Left cardiac atrium (tissue), 4 donors: ENCODE measurements around the gene GRIK1. TPM values are rescaled to one million over a fixed set of nuclear protein-coding genes. Genes with fewer than 3 reads are reported as not detected.
"Not testable (repeated sequence)": the region's sequence is repeated elsewhere in the genome, so short reads cannot be mapped to it uniquely, and the experiment has no call there.

Experiments
- ATAC-seq, 2 donors: fragments of 200-7000 bp; cut with Tn5 transposase; one replicate each; pipeline ENCODE4 v1.9.1; 2020; ENCODE audit warnings: mild to moderate bottlenecking in 2 of 2, moderate library complexity in 2 of 2
- DNase-seq: peaks from one replicate; pipeline ENCODE4 v3.0.0-alpha.2; 2020
- intact Hi-C, 2 donors: fragments of 100-400 bp; cut with DNase I; formaldehyde crosslinking; loops; one replicate each; pipeline versions ENCODE4 v1.14.1 to v1.15.1; 2022 to 2023
- total RNA-seq, 2 donors: library from RNA; stranded (reverse); fragmentation: NEBNext Ultra II Directional; extraction: Animal tissue kit (Norgen Biotek cat#: 25700); gene quantifications; one replicate each; pipeline ENCODE4 v1.2.1, GENCODE V29; 2021
- donor health status: DM: no; HTN: yes; CAD: no.
- donor health status: DM: no; HTN: yes; CAD: no; lungs with severe emphysema.
- donor health status: DM: yes; HTN: yes; CAD: no.
- donor health status: Dilated cardiomyopathy.

The GRIK1 gene
- total RNA-seq, 2 donors from 2014 or later, result not detected

DNA sequence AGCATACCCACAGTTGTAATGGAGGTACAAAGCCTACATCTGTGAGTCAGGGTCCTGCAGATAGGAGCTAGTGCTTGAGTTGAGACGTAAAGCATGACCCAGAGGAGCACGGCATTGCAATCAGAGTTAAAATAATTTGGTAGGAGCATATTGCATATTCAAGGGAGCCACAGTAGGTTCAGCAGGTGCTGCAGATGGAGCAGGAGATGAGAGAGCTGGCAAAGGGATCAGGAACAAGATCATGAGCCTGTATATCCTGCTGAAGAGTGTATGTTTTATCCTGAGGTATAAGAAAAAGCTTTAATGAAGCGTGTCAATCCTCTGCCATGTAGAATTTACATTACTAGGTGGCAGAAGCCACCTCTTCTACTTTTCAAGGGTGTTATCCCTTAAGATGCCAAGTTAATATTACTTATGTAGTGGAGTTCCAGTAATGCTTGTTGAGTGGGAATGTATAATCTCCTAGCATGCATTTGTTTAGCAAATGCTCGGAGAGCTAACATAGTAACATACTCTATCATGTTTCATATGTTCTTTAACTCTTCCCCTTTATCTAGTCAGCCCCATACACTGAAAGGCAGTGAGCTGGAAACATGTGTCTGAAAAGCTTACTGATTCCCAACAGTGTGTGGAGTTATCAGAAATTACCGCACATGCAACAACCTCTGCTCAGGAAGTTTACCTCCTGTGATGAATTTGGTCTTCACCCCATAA lies 300.3 kb downstream of the GRIK1 start:
- intact Hi-C loops, result no loop called here
- DNase-seq, result no peak
- ATAC-seq, result no peak

DNA sequence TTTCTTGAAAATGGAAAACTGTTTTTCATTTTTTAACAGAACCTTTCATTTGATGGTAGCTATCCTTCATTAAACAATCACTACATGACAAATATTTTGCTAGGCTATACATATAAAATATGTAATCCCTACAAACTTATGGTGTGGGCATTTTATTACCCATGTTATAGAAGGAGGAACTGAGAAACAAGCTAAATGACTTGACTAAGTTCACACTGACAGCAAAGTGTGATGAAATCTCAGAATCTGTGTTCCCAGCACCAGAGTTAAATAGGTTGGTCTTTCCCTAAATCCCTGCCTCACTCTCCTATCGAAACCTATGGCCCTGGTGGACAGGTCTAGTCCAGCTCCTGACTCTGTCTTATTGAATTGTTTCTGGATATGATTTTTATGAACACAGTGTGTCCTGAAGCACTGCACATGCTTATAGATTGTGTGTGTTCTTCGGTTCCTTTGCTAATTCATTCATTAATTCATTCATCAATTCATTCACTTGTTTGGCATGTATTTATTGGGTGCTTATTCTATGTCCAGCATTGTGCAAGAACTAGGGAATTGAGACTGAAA lies 301.0 kb downstream of the GRIK1 start:
- intact Hi-C loops, result no loop called here

DNA sequence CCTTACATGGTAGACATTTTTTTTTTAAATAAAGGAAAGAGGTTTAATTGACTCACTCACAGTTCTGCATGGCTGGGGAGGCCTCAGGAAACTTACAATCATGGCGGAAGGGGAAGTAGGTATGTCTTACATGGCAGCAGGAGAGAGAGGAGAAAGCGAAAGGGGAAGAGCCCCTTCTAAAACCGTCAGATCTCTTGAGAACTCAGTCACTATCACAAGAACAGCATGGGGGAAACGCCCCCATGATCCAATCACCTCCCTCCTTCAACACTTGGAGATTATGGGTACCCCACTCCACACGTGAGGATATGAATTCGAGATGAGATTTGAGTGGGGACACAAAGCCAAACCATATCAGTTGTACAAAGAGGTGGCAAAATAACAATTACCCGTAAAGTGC lies 301.7 kb downstream of the GRIK1 start:
- no peak for DNase-seq
- intact Hi-C loops, result no loop called here
- ATAC-seq, result no peak

More for the DNA sequence above, 301.0 kb downstream of the GRIK1 start:
- DNase-seq (no peak), ATAC-seq (no peak)

DNA sequence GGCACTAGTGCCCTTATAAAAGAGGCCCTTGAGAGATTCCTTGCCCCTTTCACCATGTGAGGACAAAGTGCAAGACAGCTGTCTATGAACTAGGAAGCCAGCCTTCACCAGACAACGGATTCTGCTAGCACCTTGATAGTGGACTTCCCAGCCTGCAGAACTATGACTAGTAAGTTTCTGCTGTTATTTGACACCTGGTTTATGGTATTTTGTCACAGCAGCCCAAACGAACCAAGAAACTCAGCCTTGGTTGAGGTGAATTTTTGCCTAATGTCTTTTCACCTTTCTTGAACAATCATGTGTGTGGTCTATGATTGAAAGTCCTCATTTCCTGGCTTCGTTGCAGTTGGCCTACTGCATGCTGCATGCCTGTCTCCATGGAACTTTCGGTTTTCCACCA lies 302.2 kb downstream of the GRIK1 start:
- intact Hi-C loops, result no loop called here
- DNase-seq, result no peak
- ATAC-seq, result no peak

DNA sequence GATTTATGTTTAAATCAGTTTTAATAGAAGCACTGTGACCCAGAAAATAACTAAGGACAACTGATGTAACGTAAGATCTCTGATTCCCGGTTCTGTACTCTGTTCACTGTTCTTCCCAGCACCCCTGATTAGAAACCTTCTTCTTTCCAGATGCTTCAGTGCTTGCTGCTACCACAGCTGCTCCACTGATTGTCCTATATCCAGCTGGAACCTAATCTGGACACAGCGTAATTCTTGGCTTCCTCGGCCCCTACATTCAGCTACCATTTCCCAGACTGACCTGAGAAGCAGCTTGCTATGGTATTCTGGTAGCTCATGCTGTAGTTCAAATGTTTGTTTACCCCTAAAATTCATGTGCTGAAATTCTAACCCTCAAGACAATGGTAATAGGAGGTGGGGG lies 302.7 kb downstream of the GRIK1 start:
- ATAC-seq, result peak in 1 of 2 donors; percentile 50
- DNase-seq, result no peak
- intact Hi-C loops, result no loop called here

DNA sequence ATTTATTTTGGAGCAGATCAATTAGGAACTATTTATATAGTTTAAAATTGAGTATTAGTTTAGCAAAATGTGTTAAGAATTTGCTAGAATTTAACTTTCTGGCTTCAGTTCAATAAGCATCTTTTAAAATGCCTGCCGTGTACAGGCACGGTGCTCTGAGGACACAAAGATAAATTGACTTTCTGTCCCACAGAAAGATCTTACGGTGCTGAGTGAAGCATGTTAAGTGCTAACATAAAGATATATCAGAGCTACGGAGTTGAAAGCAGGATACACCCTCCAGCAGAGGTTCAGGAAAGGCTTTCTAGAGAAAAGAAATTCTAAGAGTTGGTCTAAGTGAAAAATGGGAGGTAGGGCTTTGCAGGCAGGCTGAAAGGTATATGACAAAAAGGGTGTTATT lies 305.4 kb downstream of the GRIK1 start:
- DNase-seq, result no peak
- intact Hi-C loops, result no loop called here
- no peak for ATAC-seq

DNA sequence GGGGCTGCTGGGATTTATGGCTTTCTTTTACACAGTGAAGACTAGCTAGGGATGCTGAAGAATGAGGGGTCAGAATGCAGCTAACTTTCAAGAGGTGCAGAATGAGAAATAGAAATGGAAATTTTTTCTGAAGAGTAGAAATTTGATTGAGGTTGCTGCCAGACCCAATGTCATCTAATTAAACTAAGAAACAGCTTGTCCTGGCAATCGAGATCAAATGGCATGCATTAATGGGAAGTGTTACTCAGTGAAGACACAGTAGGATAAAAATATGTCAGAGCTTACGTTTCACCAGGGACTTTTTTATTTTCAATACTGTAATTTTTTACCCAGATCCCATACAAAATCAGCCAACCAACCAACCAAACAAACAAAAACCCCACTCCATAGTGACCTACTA lies 306.0 kb downstream of the GRIK1 start:
- no peak for DNase-seq
- no peak for ATAC-seq
- intact Hi-C loops, result no loop called here

DNA sequence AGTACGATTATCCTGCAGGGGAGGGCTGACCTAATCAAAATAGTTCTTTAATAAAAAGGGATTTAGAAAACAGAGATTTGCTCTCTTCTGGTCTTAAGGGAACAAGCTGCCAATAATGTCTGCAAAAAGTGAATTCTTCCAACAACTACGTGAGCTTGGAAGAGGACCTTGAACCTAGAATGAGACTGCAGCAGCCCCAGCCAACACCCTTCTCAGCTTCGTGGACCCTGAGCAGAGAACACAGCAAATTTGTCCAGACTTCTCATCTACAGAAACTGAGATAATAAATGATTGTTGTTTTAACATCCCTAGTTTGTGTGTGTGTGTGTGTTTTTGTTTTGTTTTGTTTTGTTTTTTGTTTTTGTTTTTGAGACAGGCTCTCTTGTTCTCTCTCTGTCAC lies 309.4 kb downstream of the GRIK1 start:
- DNase-seq, result no peak
- no peak for ATAC-seq
- intact Hi-C loops, result no loop called here

DNA sequence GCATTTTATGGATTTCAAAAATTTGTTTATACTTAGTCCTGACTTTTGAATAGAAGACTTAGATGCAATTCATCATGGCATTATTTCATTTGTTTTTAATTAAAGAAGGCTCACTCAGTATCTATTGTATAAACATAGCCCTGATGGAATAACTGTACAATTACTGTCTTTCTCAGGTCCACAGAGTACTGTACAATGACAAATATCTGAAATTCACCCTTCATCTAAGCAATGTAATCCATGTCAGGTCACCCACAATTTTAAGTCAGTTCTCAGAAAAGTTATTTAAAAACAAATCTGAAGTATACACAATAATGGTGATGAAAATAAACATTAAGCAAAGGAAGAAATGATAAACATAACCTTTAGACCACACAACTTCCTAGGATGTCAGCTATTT lies 311.9 kb downstream of the GRIK1 start:
- no peak for DNase-seq
- intact Hi-C loops, result no loop called here
- ATAC-seq, result no peak

DNA sequence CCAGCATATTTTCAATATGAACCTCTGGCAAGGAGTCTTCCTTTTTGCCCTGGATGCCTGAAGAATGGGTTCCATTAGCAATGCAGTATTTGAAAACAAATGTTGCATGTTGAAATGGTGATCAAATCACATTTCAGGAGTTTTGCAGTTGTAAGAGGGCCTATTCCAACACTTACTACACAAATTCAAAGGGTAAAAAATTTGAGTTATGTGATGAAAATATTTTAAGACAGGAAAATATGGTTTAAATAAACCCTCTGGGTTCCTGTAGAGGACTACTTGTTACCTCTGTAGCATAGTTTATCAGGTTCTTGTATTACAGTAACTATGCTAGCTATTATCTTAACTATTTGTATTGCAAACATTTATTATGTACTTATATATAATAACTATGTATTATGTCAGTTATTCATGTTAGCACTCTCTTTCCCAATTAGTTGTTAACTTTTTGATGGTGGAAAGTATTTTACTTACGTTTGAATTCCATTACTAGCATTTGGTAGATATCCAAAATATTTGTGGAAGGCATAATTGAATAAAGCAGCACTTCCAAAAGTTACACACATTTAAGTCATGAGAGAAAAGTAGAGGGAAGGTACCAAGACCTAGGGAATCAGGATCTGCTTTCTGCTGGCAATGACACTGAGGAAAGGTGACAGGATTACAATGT lies 312.9 kb downstream of the GRIK1 start:
- intact Hi-C loops, result no loop called here
- ATAC-seq (no peak), DNase-seq (no peak)

DNA sequence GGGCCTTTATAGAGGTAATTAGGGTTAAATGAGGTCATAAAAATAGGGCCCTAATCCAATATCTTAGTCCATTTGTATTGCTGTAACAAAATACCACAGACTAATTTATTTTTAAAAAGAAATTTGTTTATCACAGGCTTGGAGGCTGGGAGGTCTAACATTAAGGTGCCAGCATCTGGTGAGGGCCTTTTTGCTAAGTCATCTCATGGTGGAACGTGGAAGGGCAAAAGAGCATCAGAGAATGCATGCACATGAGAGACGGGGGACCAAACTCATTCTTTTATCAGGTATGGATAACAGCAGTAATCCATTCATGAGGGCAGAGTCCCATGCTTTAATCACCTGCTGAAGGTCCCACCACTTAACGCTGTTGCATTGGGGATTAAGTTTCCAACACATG lies 313.8 kb downstream of the GRIK1 start:
- DNase-seq, result no peak
- intact Hi-C loops, result no loop called here

DNA sequence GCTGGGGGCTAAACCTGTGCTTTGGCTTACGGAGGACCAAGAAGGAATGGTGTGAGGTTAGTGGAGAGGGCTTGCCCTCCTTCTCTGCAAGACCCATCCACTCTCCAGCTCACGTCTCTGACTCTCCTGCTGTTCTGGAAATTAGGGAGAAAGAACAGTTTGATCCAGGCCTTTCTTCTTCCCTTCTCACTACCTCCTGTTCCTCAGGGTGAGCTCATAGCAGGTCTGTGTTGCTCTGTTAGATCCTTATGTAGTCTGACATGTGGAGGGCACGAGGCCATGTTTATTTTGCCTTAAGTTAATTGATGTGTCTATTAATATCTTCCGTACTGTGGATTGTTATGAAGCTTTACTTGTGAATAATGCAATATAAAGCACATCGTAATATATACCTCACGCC lies 315.0 kb downstream of the GRIK1 start:
- DNase-seq (no peak), ATAC-seq (no peak)
- intact Hi-C loops, result no loop called here

More for the DNA sequence above, 313.8 kb downstream of the GRIK1 start:
- no peak for ATAC-seq

DNA sequence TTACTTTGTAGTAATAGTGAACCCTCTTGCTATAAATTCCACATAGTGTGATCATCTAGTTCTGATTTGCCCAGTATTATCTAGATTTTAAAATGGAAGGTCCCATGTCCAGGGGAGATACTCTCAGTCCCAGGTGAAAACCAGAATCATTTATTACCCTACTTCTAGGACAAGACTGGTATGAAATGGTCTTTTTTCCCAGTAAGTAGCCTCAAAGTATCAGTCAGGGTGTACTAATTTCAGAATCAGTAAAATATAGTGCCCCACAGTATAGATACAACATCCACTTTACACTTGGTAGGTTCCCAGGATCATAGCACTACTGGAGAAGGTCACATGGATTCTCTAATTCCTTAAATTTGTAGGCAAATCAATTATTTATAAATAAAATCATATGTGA lies 318.3 kb downstream of the GRIK1 start:
- DNase-seq (no peak), ATAC-seq (no peak)
- intact Hi-C loops, result no loop called here

DNA sequence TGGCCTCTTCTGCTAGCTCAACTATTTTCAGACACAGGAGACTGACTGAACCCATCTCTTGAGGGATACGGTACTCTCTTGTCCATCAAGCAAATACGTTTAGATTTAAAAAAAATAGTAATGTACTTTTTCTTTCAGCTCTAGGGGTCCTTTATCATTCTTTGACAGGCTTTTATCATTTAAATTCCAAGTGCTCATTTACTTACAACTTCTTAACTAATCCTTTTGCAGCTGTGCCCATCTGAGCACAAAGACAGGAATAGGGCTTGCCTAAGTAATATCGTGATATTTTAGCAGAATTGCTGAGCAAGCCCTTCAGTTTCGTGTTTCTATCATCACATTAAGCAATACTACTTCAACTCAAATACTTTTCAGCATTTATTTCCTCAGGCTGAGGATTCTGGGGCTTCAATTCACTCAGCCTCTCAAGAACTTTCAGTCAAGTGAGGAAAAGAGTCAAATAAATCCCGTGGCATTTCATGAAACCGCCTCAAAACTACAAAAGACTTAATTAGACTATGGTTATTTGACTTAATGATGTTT lies 323.5 kb downstream of the GRIK1 start:
- intact Hi-C loops, result no loop called here
- ATAC-seq, result no peak
- no peak for DNase-seq

DNA sequence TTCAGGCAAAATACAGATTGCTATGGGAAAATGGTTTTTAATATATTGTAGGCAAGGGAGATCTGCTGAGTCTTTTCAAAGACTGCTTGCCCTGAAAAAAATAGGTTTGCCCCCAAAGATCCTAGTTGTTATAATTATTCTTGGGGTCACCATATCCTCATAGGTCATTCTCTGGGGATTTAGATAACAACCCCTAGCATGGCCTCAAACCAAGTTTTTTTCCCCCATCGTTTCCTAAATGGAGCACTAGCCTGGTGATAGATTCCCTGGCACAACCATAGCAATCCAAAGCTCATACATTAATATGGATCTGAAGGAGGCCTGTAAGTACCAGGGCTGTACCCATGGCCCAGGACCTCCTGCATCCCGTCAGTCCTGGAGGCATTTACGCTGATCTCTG lies 325.9 kb downstream of the GRIK1 start:
- DNase-seq, result no peak
- intact Hi-C loops, result no loop called here
- no peak for ATAC-seq

DNA sequence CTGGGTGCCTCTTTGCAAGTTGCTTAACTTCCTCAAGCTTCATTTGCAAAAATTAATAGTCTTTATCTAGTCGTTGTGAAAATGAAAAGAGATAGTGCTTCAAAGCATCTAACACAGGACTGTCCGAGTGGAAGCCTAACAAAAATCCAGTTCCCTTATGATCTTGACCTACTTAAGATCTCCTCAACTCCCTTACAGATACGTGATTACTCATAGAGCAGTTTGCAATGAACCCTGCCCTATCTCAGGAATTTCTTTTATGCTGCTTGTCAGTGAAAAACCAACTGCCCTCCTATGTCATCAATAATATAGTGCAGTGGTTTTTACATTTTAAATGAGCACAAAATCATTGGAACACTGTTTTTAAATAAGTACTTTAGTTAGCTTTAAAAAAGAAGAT lies 326.8 kb downstream of the GRIK1 start:
- ATAC-seq, result no peak
- no peak for DNase-seq
- intact Hi-C loops, result no loop called here

DNA sequence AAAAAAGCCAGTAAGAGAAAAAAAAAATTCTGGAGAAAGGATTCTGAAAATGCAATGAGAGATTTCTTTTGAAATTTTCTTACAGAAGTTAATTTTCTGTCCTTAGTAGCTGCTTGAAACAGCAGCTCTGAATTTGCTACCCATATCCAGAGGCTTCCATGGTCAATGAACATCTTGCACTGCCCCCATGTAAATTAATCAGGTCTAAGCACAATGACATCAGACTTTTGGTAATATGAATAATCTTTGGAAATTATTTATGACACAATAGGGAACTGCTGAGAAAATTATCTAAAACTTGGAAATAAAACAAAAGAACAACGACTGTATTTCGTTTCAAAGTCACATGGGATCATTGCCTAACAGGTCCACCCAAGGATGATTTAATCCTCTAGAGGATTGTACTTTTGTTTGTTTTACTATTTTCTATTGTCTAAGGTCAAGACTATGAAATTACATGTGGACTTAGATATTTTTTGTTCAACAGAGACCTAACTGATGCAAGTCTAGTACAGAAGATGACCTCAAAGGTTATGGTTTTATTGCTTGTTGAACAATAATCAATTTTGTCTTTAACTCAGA lies 328.9 kb downstream of the GRIK1 start:
- no peak for ATAC-seq
- intact Hi-C loops, result no loop called here
- no peak for DNase-seq

DNA sequence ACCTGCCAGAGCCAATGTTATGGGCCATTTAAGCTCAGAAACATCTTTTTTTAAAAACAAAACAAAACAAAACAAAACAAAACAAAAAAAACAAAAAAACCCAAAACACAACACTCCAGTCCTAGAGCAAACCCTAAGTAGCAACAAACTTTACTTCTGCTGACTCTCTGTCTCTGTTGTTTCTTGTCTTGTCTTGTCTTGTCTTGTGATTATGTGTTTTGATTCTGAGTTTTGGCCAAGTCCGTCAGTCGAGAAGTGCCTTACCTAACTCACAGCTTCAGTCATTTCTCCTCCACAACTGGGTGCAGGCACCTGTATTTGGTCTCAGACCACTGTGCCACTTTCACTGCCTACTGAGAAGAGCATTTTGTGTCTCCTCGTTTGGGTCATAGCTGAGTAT lies 333.2 kb downstream of the GRIK1 start:
- no peak for ATAC-seq
- intact Hi-C loops, result no loop called here
- DNase-seq, result no peak

DNA sequence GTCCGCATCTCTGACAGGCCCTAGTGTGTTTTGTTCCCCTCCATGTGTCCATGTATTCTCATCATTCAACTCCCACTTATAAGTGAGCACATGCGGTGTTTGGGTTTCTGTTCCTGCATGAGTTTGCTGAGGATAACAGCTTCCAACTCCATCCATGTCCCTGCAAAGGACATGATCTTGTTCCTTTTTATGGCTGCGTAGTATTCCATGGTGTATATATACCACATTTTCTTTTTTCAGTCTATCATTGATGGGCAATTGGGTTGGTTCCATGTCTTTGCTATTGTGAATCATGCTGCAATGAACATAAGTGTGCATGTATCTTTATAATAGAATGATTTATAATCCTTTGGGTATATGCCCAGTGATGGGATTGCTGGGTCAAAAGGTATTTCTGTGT lies 334.6 kb downstream of the GRIK1 start:
- not testable (repeated sequence) for DNase-seq, ATAC-seq

DNA sequence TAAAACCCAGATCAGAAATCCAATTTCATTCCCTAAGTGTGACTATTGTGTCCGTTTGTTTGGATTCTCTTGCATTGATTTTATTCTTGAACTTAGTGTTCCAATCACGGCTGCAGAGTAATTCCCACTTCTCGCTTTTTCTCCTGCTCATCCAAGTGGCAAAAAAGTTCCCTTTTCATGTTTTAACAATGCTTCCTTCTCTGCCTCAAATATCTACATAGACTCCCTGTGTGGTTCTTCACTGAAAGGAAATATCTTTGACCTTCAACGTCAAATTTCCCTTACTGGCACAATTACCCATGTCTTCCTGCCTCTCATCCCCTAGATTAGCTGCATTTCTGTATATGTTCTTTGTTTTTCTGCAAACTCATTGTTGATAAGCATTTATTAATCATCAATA lies 335.7 kb downstream of the GRIK1 start:
- no peak for ATAC-seq
- intact Hi-C loops, result no loop called here

More for the DNA sequence above, 334.6 kb downstream of the GRIK1 start:
- intact Hi-C loops, result not testable (repeated sequence)

More for the DNA sequence above, 335.7 kb downstream of the GRIK1 start:
- DNase-seq, result no peak
